Hematopoietic multipotent progenitor cell treated with erythropoietin and hydrocortisone succinate and interleukin-3 and kit ligand, for 6 days (in vitro differentiated cells): ENCODE results near the gene ZNF503.
"Not testable (repeated sequence)": the region's sequence is repeated elsewhere in the genome, so short reads cannot be mapped to it uniquely, and the experiment has no call there.

Source experiments
- DNase-seq: peaks from one replicate; pipeline ENCODE4 v3.0.0-alpha.2; 2015

The ZNF503 gene

DNA sequence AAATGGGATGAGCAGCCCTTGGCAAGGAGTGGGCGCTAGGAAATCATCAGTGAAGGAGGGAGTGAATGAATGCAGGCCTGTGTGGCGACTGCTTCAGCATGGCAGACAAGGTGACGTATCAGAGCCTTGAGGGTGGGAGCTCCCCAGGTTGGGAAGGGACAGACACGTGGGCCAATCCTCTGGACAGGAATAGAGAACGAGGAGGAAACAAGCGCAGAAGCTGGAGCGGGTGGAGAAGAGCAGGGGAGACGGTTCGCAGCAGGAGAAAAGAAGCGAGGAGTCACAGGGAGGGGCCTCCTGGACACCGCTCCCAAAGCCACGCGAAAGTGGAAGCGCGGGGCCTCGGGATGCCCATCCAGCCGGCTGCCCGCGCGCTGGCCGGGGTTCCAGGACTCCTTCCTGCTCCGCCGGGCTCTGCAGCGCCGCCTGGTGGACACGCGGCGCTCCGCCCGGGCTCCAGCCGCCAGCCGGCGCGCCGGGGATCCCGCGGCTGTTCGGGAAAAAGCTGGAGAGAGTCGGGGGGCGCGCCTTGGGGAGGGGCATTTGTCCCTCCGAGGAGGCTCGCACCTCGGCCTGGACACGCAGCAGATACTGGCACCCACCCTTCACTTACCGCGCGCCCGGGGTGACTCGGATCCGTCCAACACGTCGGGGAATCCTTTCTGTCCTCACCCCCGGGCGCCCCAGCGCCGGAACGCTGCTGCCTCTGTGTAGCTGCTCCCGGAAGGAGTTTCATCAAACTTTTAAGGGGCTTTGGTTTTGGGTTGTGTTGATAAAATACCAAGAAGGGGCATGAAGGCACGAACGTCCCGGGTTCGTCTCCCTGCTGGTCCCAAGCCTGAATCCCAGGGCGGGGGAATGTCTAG, 6.3 kb downstream of the ZNF503 start:
- peak; percentile 48 for DNase-seq

DNA sequence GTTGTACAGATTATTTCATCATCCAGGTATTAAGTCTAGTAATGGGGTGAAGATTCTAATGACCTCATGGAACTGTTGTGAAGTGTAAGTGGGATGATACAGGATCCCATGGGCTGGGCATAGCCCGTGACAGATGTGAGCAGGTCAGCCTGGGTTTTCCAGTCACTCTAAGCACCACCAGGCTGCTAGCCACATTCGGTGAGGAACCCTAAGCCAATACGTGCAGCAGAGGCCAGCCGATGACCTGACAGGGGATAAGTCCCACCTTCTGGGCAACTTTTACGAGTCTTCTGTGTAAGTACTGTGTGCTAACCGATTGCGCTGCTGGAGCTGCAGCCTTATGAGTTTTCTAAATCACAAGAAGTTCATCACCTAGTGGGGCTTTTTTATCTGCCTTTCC, 7.3 kb downstream of the ZNF503 start:
- no peak for DNase-seq

DNA sequence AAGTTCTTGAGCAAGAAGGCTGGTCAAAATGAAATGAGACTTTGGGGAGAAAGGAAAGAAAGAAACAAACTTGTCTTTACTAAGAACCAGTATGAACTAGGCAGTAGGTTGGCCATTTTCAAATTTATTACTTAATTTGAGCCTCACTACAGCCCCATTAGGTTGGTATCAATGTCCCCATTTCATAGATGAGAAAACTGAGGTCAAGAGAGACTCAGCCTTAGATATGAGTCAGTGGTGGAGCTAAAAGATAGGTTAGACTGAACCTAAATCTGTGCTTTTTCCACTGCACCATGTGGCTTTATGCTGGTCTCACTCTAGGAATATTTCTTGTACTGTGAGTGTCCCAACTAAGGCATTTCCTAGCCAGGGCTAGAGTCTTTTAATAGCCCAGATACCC, 8.8 kb downstream of the ZNF503 start:
- DNase-seq, result no peak

DNA sequence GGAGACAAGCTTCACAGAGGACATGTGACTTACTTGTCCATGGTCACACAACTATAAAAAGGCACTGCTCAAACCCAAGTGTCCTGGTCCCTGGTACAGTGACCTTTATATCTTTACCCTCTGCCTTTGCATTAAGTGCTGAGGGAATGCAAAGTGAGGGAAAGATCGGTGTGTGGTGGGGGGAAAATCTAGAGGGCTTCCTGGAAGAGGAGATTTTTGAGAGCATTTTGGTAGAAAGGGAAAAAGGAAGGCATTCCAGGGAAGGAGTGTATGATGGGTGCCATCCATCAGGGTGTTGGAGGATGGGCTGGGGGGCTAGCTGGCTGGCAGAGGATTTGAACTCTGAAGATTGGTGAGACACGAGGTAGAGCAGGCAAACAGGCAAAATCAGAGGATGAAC, 9.3 kb downstream of the ZNF503 start:
- no peak for DNase-seq

DNA sequence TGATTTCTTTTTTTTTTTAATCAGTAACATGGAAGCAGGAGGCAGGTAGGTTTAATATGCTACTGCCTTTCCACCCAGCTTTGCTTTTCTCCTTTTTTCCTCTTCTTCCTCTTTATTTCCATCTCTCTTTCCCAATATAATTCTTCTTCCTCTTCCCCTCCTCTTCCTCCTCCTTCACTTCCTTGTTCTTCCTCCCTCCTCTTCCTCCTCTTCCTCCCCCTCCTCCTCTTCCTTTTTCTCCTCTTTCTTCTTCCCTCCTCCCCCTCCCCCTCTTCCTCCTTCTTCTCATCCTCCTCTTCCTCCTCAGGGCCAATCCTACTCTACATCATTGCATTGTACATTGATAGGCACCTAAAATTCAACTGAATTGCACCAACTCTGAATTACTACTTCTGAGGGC, 11.4 kb downstream of the ZNF503 start:
- no peak for DNase-seq

DNA sequence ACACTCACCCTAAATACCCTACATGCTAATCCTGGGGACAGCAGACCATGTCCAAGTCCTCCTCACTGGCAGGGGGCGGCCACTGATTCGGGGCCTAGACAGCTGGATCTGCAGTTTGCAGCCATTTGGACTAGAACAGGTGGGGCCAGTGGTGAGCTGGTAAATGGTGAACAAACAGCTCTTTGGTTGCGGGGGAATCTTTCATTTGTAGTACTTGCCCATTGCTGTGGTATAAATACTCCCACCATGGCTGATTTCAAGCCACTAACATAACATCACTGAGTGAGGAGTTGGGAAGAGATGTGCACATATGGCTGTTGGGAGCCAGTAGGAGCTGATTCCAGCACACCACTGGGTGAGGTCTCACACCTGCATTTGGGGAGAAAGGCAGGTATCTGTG, 13.5 kb downstream of the ZNF503 start:
- DNase-seq, result no peak

DNA sequence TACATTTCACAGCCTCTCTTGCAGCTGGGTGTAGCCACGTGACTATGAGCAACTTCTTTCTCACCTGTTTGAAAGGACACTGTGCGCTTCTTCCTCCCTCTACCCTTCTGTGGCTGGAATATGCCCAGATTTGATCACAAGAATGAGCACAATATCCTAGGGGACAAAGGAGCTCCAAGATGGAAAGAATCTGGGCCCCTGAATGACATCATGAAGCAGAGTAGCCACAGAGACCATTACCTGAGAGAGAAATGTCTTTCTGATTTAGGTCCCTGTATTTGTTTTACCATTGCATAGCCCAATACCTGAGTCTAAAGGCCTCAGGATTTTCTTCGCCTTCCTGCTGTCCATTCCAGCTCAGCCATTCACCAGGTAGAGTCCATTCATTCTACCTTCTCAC, 15.4 kb downstream of the ZNF503 start:
- no peak for DNase-seq

DNA sequence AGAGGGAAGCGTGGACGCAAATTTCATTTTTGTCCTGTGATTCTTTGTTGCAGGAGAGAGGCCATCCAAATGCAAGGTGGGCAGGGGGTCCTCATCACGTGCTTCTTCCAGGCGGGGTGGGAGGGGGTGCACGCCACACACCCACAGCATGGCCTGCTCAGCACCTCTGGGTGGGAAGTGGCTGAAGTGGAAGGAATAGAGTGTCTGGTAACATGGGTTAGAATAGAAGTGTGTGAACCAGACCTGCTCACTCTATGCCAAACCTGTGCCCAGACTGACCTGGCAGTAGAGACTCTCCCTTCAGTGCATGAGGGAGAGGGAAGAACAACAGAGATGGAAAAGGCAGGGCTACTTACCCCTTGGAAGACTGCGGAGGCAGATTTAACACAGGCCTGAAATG, 21.7 kb downstream of the ZNF503 start:
- no peak for DNase-seq

DNA sequence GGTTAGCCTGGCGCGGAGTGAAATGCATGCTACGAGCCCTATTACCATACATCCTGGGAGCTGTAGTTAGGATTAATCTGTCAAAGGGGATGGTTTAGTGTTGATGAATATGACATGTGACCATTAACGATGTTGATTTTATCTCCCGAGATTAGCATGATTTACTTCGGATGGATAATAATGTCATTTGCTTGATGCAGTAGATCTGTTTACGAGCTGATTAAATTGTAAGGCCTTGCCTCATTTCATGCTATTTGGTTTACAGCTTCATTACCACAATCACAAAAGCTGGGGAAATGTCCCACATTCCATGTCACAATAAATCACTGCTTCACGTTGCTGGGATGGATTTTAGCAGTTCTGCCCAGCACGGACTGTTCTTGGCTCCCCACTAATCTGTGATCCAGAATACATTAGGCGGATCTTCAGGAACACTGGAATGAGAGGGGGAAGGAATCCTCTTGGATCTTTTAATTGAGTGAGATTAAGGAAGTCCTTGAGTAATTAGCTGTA, 22.3 kb downstream of the ZNF503 start:
- DNase-seq, result no peak

DNA sequence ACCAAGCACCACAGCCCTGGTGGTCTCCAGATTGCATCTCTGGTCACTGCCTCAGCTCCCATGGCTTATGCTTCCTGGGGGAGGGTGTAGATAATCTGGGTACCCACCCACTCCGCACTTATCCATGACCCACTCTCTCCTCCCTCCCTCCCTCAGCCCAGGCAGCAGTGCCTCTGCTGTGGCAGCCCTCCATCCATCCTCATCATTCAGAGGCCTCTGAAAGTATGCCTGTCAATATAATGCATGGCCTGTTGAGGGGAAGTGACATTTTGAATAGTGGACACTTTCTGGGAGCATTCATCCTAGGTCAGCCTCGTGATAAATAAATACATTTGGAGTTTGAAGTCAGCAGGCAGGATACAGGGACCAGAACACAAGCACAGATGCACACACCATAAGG, 23.2 kb downstream of the ZNF503 start:
- DNase-seq, result no peak

DNA sequence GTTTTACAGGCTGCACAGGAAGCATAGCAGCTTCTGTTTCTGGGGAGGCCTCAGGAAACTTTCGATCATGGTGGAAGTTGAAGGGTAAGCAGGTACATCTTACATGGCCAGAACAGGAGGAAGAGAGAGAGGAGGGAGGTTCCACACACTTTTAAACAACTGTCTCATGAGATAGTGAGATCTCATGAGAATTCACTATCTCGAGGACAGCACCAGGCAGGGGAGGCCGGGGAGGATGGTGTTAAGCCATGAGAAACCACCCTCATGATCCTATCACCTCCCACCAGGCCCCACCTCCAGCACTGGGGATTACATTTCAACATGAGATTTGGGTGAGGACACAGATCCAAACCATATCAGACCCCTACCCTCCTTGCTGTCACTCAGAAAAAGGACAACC, 23.7 kb downstream of the ZNF503 start:
- no peak for DNase-seq

DNA sequence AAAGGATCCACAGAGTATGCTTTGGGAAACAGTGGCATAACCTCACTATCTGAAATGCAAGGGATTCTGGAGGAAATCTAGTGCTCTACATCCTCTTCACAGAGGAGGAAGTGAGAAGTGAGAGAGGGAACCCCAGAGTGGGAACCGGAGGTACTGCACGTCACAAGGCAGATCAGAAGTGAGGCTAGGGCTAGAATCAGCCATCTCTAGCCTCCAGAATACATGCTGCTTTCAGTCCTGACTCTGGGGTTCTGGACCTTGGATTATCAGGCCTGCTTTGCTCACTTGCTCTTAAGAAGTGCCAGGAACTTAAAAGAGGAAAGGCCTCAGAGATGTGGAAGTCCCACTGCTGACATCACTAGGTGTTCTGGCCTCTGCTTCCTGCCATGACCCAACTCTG, 25.7 kb downstream of the ZNF503 start:
- DNase-seq, result peak; percentile 16

DNA sequence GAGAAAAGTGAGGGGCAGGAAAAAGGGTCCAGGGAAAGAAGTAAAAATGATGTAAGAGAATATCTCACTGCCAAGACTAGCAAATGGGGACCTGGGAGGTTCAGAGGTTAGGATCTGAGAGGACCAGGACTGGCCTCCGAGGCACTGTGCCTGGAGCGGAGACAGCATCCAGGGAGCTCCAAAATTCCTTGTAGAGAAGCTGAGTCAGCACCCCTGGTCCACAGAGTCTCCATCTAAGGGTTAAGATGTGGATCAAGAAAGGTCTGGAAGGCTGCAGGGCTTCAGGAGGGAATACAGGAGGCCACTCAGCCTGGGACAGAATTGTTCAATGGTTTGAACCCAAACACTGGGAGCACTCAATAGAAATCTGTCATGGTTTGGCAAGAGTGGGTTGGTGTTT, 30.6 kb downstream of the ZNF503 start:
- DNase-seq, result no peak

DNA sequence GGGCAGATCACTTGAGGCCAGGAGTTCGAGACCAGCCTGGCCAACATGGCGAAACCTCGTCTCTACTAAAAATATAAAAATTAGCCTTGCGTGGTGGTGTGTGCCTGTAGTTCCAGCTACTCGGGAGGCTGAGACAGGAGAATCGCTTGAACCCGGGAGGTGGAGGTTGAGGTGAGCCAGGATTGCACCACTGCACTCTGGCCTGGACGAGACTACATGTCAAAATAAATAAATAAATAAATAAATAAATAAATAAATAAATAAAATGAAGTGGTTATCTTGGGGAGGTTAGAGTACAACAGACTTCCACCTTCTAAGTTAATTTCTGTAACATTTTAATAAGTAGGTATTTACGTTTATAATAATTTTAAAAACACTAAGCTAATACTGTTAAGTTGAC, 31.7 kb downstream of the ZNF503 start:
- not testable (repeated sequence) for DNase-seq

DNA sequence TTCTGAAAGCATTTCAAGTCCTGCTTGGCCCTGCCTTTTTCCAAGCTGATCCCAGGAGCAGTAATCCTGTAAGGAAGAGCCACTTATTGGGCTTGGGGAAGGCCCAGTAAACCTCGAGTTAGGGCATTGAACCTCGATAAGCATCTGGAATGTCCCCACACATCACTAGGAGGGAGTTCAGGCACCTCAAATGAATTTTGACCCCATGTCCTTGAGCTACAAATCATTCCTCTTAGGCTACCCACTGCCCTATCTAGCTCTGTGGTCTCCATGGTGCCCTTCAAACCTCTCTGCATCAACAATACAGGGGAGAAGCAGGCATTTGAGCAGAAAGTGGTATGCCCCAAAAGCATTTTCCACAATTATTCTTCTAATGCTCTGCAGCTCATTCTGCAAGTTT, 33.7 kb downstream of the ZNF503 start:
- DNase-seq, result no peak

DNA sequence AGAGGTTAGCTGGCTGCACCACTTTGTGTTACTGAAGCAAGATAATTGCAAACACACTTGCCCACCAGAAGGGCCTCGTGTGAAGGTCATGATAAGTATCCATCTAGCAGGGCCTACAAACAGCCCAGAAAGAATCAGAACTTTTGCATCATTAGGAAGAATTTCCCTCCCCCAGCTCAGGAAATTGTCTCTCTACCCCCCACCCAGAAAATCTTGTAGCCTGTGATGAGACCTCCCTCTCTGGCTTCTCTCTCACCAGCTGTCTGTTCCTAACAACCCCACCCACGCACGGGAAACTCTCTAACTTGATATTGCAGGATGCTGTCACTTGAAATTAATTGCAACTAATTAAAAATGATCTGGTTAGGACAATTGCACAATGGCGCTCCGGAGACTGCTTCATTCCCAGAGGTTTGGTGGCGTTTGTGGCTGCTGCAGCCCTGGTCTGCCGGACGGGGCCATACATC, 34.5 kb downstream of the ZNF503 start:
- no peak for DNase-seq

DNA sequence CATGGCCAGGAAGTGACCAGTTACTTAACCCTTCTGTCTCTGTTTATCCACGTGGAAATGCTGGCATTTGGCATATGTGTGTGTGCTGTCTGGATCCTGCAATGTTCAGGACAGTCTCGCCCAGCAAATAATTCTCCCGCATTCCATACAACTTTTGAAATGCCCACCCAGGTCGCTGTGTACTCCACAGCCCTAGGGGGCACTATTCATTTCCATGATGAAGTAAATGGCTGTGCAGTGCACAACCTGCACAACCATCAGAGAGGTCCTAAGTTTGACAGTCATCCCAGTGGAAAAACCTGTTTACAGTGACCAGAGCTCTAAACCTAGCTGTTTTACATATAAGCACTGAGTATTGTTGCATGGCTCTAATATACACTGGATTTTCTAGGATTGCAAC, 38.1 kb downstream of the ZNF503 start:
- DNase-seq, result no peak

DNA sequence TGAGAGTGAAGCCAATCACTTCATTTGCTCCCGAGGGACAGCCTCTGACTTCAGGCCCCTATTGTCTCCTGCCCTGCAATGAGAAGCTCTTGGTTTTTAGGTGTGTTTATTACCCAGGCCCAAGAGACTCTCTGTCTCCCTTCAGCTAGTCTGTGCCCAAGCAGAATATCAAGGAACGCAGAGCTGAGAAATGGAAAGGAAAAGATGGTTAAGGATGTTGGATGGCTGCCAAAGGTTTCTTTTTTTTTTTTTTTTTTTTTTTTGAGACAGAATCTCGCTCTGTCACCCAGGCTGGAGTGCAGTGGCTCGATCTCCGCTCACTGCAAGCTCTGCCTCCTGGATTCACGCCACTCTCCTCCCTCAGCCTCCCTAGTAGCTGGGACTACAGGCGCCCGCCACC, 41.7 kb downstream of the ZNF503 start:
- DNase-seq, result not testable (repeated sequence)

DNA sequence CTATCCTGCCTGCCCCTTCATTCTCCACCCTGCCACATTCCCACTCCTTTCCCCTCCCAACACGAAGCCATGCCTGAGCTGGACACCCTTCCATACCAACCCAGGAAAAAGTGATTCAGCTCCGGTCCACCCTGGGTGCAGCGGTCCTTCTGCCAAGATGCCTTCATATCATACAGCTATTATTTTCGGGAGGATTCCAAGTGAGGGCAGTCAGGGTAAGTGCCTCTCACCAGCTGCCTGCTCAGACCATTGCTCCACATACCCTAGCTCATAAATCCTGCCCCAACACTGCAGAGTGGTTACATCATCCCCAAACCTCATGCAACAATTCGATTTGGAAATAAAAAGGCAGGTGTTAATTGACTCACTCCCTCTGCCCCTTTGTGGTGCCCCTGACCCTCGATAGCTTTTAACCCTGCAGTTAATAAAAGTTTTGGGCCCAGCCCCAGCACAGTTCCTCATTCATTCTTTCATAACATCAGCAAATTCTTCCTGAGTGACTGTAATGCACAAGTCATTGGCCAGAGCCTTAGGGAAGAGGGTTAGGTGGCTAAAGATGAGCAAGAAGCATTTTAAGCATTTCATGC, 42.6 kb downstream of the ZNF503 start:
- peak; percentile 27 for DNase-seq

DNA sequence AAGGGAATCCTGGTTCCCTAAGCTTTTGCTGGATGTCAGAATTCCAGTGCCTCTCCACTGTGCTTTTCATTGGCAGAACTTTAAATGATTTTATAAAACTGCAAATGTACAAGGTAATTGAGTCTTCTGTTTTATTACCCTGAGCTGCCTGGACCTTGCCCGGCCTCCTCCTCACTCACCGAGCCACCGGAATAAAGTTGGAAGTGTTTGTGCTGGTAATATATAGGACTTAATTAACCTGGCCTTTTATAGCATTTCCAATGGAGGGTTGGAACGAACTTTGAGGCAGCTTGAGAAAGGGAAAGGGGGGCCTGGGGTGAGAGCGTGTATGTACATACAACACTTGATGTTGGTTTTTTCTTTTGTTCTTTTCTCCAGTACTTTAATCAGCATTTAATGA, 43.4 kb downstream of the ZNF503 start:
- DNase-seq, result no peak

DNA sequence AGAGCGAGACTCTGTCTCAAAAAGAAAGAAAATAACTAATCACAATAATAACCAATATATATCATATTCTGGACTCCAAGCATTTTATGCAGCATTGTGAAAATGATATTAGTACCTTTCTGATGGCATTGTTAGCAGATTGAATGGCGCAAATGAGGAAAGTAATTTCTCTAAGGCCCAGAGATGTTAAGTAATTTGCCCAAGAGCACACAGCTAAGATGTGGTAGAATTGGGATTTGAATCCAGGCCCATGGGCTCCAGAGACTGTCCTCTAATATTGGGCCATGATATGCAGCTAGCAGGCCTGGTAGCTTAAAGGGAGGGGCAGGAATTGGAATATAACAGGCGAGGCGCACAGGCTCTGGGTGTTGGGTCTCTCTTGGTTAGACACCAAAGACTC, 44.1 kb downstream of the ZNF503 start:
- DNase-seq, result no peak

DNA sequence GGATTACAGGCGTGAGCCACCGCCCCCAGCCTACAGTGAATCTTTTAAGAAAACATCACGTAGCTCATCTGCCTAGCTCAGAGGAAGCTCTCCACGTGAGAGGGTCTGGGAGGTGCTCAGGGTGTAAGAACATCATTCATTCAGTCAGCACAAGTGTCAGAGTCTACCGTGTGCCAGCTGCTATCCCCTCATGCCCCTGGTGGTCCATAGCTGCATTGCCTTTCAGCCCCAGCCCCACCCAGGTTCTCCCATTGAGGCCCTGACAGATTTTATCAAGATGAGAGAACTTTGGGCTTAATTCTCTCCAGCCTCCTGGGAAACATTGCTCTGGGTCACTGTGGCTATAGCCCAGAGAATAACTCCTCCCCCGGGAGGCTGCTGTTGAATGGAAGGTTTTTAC, 45.1 kb downstream of the ZNF503 start:
- peak; percentile 7 for DNase-seq

DNA sequence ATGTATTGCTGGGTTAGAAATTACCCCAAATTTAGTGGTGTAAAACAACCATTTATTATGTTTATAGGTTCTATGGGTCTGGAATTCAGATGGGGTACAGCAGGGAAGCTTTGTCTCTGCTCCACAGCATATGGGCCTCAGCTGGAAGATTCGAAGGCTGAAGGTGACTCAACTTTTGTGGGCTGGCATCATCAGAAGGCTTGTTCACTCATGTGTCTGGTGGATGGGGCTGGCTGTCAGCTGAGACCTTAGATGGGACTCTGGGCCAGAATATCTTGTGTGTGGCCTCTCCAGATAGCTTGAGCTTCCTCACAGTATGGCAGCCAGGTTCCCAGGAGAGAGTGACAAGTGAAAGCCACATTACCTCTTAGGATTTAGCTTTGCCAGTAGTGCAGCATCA, 45.9 kb downstream of the ZNF503 start:
- no peak for DNase-seq

DNA sequence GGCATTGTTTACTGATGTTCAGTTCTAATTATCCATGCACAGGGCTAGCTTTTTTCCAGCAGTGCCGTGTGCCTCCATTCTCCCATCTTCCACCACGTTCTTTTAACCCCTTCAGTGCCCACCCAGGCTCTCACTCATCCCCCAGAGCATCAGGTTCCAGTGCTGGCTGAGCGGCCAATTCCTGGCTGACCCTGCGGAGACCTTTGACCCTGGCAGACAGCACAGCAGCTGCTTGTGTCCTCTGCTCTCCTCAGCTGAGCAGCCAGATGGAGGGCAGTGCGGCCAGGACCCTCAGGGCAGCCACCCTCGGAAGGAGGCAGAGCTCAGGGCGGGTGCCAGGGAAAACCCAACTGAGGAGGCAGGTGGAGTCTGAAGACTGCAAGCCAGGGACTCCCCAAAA, 48.4 kb downstream of the ZNF503 start:
- DNase-seq, result no peak

DNA sequence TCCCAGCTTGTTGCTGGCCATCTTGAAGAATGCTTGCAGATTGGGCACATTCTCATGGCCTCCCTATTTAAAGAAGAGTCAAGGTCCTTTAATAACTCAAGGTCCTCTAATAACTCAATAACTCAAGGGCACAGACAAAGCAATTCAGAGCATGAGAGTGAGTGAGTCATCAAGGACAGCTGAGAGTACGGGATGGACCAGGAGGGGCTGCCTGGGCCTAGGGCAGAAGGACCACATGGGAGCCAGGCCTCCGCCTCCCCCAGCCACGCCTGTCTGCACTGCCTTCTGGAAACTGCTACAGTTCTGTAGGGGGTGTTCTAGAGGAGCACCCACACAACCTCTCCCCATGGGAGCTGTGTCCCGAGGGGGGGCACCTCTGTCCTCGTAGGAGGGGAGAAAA, 48.9 kb downstream of the ZNF503 start:
- DNase-seq, result no peak
